Fibroblast of villous mesenchyme (primary cell): ENCODE results near the gene NHLH2. TPM values are rescaled to one million over a fixed set of nuclear protein-coding genes. Genes with fewer than 3 reads are reported as not detected.

Source experiments
- DNase-seq: peaks from one replicate; pipeline ENCODE4 v3.0.0-alpha.2; 2010; ENCODE audit warnings: low read depth
- H3K4me3 ChIP-seq: 2 replicates; pipeline ENCODE4 v1.5.1; 2011; ENCODE audit warnings: low read depth, mild to moderate bottlenecking, low read length
- CTCF ChIP-seq: IDR thresholded peaks from 2 replicates; pipeline ENCODE4 v1.5.1; 2012; ENCODE audit warnings: low read depth, mild to moderate bottlenecking, low read length; ENCODE audit not compliant: insufficient read depth
- total RNA-seq: library from RNA; depleted of rRNA; stranded (reverse); fragments of >200 nt; gene quantifications from 2 replicates; pipeline ENCODE4 v1.2.3, GENCODE V29; 2012

NHLH2 gene
- total RNA-seq, 1 donor = under 0.01 TPM

GRCh38 chr1:115862403-115862802, 21.5 kb upstream of the NHLH2 start:
- no peak for TF ChIP-seq CTCF
- DNase-seq = no peak
- H3K4me3 ChIP-seq = no peak overlapping the region

GRCh38 chr1:115854005-115854404, 13.1 kb upstream of the NHLH2 start:
- no peak for DNase-seq
- H3K4me3 ChIP-seq = no peak overlapping the region
- TF ChIP-seq CTCF = no peak

- no peak for DNase-seq
- no peak for TF ChIP-seq CTCF
- H3K4me3 ChIP-seq = no peak overlapping the region
These were observed 10.0 kb upstream of the NHLH2 start for GRCh38 chr1:115850937-115851336.

- no peak for TF ChIP-seq CTCF
- DNase-seq = no peak
These were observed 6.9 kb upstream of the NHLH2 start for GRCh38 chr1:115847787-115848186.

GRCh38 chr1:115842948-115843347, 2.0 kb upstream of the NHLH2 start:
- TF ChIP-seq CTCF = no peak
- DNase-seq = no peak
- no peak overlapping the region for H3K4me3 ChIP-seq

More at GRCh38 chr1:115847787-115848186, 6.9 kb upstream of the NHLH2 start:
- no peak overlapping the region for H3K4me3 ChIP-seq

- no peak overlapping the region for H3K4me3 ChIP-seq
- DNase-seq = no peak
- no peak for TF ChIP-seq CTCF
These were observed 1.2 kb downstream of the NHLH2 start for GRCh38 chr1:115839679-115840237.
